ENCODE measurements around the gene COL18A1. TPM values are rescaled to one million over a fixed set of nuclear protein-coding genes. Genes with fewer than 3 reads are reported as not detected.

The COL18A1 gene
- total and polyA plus RNA-seq, 3 donors from 2014 or later: 53.2 to 165 (median 111) TPM

DNA sequence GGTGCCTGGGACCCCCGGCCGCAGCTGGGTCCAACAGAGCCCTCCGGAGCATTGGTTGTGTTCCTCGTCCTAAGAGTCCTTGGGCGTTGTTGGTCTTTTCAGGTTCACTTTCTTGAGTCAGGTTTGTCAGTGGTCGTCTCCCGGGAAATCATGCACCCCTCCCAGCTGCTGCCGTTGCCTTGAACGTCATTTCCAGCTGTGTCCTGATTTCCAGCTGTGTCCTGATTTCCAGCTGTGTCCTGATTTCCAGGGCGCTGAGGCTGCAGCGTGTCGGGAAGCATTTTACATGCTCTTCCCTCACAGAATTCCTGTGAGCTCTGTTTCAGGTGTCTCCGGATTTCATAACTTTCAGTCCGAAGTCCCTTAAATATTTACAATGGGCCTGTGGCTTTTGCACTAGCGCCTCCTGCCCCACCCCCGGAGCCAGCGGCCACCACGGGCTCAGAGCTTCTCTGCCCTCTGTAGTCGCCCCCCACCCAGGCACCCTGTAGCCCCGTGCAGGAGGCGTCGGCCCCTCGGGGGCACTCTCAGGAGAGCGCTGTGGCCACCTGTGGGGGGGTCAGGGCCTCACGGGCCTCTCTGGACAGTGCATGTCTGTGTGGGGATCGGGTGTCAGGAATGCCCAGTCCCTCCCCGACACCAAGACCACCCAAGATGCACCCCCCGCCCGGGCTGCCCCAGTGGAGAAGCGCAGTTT is 66.7 kb downstream of the COL18A1 start:
- H3K9me3 ChIP-seq: no peaks in the 10 kb centered on the region
- H3K4me3 ChIP-seq: no peak overlapping the region
- H3K4me1 ChIP-seq: peaks cover 24% of the 10 kb centered on the region
- TF ChIP-seq, protein P1, sequence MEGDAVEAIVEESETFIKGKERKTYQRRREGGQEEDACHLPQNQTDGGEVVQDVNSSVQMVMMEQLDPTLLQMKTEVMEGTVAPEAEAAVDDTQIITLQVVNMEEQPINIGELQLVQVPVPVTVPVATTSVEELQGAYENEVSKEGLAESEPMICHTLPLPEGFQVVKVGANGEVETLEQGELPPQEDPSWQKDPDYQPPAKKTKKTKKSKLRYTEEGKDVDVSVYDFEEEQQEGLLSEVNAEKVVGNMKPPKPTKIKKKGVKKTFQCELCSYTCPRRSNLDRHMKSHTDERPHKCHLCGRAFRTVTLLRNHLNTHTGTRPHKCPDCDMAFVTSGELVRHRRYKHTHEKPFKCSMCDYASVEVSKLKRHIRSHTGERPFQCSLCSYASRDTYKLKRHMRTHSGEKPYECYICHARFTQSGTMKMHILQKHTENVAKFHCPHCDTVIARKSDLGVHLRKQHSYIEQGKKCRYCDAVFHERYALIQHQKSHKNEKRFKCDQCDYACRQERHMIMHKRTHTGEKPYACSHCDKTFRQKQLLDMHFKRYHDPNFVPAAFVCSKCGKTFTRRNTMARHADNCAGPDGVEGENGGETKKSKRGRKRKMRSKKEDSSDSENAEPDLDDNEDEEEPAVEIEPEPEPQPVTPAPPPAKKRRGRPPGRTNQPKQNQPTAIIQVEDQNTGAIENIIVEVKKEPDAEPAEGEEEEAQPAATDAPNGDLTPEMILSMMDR (IDR thresholded peaks at IDR 0.05): no peak
- no peak for TF ChIP-seq POLR2A (IDR thresholded peaks at IDR 0.05)
- peak overlapping the region; percentile 31 to 77 for H3K27ac ChIP-seq
- intact Hi-C loops (cut with DNase I; ENCODE audit: low total_unique reads): no loop called here
- peak; percentile 62 for DNase-seq
- H3K27me3 ChIP-seq: no peaks in the 10 kb centered on the region
- WGBS, 2 donors: 61 to 74% methylated on average over 20 to 30 of the region's 30 CpGs
- no peaks in the 10 kb centered on the region for H3K36me3 ChIP-seq (ENCODE audit: low read depth, missing control alignments)

DNA sequence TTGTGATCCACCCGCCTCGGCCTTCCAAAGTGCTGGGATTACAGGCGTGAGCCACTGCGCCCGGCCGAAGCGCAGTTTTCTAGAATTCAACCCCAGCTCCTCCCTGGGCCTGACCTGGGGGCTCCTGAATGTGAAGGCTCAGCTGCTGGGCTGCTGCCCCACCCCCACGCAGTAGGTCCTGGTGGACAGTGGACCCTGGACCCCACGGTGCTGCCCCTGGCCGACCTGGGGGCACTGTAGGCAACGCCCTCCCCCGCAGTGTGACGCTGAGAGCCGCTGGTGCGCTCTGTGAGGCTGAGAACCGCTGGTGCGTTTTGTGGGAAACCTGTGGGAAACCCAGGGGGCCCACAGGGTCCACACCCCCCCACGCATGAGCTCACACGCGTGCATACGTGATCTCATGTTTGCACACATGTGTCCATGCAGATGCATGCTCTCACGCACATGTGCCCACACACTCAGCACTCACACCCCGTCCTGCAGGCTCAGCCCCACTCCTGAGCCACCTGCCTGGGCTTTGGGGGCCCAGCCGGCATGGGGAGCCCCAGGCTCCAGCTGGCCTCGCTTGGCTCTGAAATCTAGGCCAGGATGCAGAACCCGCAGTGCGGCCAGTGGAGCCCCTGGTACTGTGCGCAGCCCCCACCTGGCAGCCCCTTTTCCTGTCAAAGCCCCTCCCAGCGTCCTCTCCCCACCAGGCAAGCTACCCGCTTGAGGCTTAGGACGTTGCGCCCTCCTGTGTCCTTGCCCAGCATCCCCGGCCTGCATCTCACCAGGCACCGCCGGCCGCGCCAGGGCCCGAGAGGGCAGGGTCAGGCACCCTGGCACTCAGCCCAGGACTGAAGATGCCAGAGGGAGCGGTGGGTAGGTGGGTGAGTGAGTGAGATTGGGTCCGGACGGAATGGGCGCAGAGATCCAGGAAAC is 67.7 kb downstream of the COL18A1 start:
- peaks cover 22% of the 10 kb centered on the region for H3K4me1 ChIP-seq
- 83 to 89% methylated on average over 21 to 32 of the region's 42 CpGs for WGBS, 2 donors

DNA sequence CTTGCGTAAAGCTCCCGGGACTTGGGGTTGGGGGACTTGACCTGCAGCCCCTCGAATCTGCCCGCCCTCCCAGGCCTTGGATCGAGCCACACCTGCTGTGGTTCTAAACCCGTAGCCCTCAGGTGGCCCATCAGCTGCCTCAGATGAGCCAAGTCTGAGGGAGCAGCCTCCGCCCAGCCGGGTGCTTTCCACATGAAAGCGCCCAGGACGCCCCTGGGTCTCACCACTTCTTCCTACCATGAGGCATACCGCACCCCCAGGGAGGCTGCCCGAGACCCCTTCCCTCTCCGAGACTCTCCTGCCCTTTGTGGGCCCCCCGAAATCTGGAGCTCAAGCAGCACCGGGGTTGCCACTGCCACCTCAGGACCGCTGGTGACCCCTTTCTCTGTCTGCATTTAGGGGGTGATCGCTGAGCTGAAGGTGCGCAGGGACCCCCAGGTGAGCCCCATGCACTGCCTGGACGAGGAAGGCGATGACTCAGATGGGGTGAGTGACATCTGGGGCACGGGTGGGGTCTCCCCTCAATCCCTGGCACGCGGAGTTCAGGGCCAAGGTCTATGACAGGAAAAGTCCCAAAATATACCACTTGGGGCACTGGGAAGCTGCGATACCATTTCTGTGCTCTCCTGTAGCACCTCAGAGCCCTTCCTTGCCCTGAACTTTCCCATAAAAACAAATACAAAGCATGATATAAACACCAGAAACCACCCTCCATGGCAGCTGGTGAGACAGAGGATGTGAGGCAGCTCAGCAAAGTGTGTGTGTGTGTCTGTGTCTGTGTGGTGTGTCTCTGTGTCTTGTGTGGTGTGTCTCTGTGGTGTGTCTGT is 68.7 kb downstream of the COL18A1 start:
- no peak for TF ChIP-seq POLR2A (IDR thresholded peaks at IDR 0.05)
- TF ChIP-seq, protein P1 (IDR thresholded peaks at IDR 0.05): no peak
- no peak for DNase-seq
- WGBS, 2 donors: 95 to 96% methylated on average over 19 to 24 of the region's 24 CpGs
- no peak overlapping the region for H3K4me3 ChIP-seq
- peaks cover 23% of the 10 kb centered on the region for H3K4me1 ChIP-seq
- no peak overlapping the region for H3K27ac ChIP-seq
- no peaks in the 10 kb centered on the region for H3K27me3 ChIP-seq
- intact Hi-C loops (cut with DNase I; ENCODE audit: low total_unique reads): no loop called here
- H3K36me3 ChIP-seq (ENCODE audit: low read depth, missing control alignments): no peaks in the 10 kb centered on the region
- no peaks in the 10 kb centered on the region for H3K9me3 ChIP-seq

More for the DNA sequence above, 67.7 kb downstream of the COL18A1 start:
- Histone ChIP-seq H3K36me3 (ENCODE audit: low read depth, missing control alignments) (no peaks in the 10 kb centered on the region), H3K4me3 (no peak overlapping the region), H3K9me3 (no peaks in the 10 kb centered on the region), H3K27me3 (no peaks in the 10 kb centered on the region), H3K27ac (peak overlapping the region in 1 of 2 donors; percentile 77)
- intact Hi-C loops (cut with DNase I; ENCODE audit: low total_unique reads): no loop called here
- TF ChIP-seq, protein P1 (IDR thresholded peaks at IDR 0.05): no peak
- no peak for TF ChIP-seq POLR2A (IDR thresholded peaks at IDR 0.05)
- DNase-seq: no peak

DNA sequence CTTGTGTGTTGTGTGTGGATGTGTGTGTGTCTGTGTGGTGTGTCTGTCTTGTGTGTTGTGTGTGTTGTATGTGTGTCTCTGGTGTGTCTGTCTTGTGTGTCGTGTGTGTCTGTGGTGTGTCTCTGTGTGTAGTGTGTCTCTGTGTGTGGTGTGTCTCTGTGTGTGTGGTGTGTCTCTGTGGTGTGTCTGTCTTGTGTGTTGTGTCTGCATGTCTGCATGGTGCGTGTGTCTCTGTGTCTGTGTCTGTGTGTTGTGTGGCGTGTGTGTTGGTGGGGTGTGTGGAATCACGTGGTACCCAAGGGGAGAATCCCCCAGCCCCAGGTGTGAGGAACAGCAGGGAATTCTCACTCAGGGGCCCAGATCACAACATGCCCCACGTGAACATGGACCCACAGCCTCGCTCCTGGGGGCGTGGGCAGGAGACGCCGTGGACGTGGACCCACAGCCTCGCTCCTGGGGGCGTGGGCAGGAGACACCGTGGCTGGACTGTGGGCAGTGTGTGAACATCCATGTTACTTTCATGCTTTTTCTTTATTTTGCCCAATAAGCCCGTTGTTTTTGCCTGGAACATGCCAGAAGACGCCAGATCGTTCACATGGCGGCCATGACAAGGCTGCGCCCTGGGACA is 69.5 kb downstream of the COL18A1 start:
- H3K27me3 ChIP-seq: no peaks in the 10 kb centered on the region
- H3K27ac ChIP-seq: no peak overlapping the region
- H3K4me3 ChIP-seq: no peak overlapping the region
- DNase-seq: no peak
- no peak for TF ChIP-seq POLR2A (IDR thresholded peaks at IDR 0.05)
- TF ChIP-seq, protein P1 (IDR thresholded peaks at IDR 0.05): no peak
- H3K9me3 ChIP-seq: no peaks in the 10 kb centered on the region
- no peaks in the 10 kb centered on the region for H3K36me3 ChIP-seq (ENCODE audit: low read depth, missing control alignments)
- WGBS, 2 donors: 90 to 96% methylated on average over 16 to 18 of the region's 18 CpGs
- intact Hi-C loops (cut with DNase I; ENCODE audit: low total_unique reads): no loop called here
- H3K4me1 ChIP-seq: peaks cover 23% of the 10 kb centered on the region
